ENCODE data around the gene GPAT2.
"Not testable (repeated sequence)": the region's sequence is repeated elsewhere in the genome, so short reads cannot be mapped to it uniquely, and the experiment has no call there.

GPAT2 gene

DNA sequence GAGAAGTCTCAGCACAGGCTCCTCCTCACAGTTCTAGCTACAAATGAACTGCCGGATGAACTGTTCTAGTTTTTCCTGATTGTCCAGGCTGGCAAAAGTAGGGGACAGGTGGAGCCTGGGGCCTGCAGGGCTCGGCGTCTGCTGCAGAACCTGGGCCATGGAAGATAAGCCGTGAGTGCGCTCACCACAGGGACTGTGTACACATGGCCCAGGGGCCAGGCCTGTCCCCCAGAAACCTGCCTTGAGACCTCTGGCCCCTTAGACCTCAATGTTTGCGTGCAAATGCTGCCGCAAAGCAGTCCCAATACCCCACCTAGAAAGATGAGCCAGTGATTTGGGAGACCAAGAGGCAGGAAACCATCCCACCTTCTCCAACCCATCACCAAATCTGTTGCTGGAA is 12.6 kb downstream of the GPAT2 start:
- DNase-seq, result not testable (repeated sequence)

DNA sequence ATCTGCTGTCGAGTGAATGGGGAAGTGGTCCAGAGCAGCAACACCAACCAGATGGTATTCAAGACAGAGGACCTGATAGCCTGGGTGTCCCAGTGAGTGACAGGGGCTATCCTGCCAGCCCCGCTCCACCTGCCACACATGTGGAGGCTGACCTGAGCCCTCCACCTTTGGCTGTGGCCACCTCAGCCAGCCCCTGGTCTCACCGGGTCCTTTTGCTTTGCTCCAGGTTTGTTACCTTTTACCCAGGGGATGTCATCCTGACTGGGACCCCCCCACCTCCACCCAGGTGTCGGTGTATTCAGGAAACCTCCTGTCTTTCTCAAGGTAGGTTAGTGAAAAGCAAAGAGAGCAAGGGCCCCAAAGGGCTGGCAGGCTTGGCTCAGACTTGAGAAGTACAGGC is 13.6 kb downstream of the GPAT2 start:
- not testable (repeated sequence) for DNase-seq

DNA sequence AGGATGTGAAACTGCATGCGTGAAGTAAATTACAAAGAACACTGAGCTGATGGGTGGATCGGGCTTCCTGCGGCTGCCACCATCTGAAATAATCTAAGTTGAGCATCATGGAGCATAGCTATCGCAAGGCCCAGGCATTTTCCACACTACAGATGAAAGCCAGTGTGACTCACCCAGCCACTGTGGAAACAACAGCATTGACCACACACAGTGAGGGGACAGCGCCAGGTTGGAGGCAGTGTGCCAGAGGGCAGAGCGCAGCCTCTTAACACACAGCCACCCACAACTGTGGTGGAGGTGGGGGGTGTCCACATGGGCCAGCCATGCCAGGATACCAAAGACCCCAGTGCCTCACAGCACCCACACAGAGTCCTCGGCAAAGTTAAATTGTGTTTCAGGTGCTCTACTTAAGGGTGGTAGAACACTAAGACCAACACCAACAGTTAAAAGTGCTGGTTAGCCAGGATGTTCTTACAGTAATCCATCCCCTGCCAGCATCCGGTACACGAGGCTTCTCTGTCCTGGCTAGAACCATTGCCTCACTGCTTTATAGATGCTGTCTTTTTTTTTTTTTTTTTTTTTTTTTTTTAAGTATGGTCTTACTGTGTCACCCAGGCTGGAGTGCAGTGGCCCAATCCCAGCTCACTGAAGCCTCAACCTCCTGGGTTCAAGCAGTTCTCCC is 14.7 kb downstream of the GPAT2 start:
- DNase-seq, result not testable (repeated sequence)

DNA sequence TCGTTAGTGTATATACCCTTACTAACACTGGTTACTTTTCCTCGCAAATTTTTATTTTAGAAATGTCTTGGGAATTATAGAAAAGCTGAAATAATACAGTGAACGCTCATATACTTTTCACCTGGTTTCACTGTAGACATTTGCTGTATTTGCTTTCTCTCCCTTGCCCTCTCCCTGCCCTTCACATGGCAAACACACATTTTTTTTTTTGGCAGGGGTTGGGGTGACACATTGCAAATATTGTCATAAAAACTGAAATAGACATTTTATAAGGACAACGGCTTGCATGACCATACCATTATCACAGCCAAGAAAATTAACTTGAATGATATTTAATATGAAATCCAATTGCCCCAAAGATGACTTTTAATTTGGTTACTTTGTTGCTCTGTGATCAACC is 18.4 kb downstream of the GPAT2 start:
- not testable (repeated sequence) for DNase-seq

DNA sequence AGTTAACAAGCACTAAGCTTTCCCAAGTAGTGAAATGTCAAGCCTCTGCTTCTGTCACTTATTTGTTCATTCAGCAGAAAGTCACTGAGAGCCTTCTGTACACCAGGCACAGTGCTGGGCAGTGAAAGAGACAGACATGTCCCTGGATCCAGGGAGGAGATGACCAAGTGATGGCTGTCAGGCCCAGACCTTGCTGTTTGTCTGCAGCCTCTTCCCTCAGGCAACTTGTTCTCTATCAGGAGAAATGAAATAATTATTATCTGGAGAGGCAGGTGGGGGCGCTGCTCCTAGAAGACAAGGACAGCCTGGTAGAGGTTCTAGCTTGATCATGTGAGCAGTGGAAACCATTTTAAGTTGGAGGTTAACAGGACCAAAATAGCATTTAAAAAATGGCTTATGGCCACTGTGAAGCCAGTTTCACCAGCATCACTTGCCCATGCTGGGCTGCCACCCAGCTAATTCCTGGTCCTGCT is 21.9 kb downstream of the GPAT2 start:
- DNase-seq, result not testable (repeated sequence)

DNA sequence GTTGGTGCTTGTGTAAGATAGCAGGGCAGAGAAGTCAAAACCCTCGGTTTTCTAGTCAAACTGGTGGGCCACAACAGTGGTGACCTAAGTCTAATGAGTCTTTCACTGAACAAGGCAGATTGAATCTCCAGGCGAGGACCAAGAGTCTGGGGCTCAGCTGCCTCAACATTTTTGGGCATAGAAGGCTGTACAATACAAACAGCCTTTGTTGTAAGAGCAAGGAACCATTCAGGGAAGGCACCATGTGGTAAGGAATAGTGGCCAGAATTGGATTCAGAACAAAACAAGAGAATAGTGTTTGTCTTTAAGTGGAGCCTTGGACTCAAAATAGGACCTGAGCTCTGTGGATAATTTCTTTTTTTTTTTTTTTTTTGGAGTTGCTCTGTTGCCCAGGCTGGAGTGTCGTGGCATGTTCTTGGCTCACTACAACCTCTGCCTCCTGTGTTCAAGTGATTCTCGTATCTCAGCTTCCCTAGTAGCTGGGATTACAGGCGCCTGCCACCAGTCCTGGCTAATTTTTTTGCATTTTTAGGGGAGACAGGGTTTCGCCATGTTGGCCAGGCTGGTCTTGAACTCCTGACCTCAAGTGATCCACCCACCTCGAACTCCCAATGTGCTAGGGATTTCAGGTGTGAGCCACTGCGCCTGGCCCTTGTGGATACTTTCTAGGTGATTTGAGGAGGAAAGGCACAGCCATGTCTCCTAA is 22.5 kb downstream of the GPAT2 start:
- DNase-seq, result not testable (repeated sequence)

DNA sequence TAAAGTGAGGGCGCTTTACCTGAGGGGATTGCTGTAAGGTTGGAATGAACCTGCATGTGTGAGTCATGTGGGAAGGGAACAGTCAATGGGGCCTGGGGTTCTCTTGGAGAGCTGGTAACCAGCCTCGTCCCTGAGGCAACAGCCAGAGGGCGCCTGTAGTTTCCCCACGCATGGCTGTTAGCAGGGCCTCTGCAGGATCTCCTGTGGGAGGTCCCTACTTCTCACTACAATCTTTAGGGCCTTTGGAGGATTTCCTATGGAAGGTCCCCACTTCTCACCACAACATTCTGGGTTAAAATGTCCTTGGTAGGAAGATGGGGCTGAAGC is 23.6 kb downstream of the GPAT2 start:
- not testable (repeated sequence) for DNase-seq

DNA sequence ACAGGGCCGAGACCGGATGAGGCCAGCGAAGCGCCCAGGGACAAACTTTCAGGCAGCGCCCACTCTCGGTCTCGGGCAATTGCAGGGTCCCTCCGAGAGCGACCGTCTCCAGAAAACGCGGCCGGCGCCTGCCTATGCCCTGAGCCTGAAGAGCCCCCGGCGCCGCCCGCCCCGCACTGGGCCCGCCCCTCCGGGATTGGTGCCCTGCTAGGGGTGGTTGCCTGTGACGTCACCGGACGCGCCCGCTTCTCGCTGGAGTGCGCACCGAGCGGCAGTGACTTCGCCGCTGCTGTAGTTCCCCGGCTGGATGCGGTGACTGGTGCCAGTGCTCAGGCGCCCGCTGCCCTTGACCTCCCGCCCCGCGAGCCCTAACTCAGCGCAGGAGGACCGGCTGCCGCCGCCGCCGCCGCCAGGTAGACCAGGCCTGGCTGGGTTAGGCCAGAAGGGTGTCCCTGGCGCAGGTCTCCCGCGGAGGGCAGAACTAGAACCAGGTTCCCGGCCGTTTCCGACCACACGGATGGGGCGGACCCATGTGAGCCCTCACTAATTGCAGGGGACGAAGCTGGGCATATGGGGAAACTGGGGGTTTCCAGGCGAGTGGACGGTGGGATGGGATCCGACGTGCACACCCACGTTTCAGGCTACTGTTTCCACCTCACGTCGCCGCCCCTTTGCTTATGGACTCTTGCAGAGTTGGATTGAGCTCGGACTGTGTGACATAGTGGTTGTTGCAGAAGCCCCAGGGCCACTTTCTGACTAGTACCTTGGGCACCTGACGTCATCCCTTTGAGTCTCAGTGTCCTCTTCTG is 24.2 kb downstream of the GPAT2 start:
- DNase-seq, result not testable (repeated sequence)

DNA sequence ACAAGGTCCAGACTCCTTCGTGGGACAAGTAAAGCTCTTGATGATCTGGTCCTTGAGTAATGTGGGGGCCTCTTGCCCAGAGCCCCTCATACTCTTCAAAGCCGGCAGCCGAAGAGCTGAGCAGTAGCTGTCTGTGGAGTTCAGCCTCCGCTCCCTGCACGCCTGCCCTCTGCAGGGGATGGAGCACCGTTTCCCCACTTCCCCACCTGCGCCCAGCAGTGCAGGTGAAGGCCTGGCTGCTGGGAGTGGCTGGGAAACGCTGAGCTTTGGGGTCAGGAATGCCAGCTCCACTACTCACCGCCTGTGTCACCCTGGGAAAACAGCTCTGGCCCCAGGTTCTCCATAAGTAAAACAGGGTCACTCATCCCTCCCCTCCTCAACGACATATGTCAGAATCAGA is 24.9 kb downstream of the GPAT2 start:
- DNase-seq, result not testable (repeated sequence)

DNA sequence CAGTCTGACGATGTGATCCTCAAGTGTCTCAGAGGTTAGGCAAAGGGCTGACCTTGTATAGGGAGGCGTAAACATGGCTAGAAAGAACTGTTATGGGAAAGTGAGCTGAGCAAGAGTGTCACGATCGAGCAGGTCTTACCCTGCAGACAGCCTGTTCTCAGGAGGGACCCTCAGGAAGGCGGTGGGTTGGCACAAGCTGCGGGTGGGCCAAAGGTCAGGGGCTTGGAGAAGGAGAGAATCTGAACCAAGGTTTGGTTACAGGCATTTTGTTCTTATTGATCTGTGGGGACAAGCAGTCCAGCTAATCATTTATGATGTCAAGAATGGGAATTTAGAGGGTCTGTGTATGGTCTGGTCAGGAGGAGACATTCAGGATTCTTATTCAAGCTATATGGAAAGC is 26.7 kb downstream of the GPAT2 start:
- DNase-seq, result not testable (repeated sequence)

DNA sequence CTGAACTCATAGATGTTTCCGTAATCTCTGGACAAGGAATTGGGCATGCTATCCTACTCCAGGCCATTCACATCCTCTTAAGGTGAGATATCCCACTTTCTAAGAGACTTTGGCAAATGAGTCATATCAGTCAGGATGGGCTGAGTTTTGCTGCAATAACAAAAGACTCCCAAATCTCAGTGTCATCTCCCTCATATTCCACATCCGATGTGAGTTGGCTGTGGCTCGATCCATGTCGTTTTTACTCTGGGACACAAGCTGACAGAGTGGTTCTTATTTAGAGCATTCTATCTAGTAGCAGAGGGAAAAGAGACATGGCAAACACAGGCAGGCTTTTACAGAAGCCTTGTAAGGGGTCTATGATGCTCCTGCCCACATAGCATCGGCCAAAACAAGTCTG is 28.5 kb downstream of the GPAT2 start:
- DNase-seq, result not testable (repeated sequence)

DNA sequence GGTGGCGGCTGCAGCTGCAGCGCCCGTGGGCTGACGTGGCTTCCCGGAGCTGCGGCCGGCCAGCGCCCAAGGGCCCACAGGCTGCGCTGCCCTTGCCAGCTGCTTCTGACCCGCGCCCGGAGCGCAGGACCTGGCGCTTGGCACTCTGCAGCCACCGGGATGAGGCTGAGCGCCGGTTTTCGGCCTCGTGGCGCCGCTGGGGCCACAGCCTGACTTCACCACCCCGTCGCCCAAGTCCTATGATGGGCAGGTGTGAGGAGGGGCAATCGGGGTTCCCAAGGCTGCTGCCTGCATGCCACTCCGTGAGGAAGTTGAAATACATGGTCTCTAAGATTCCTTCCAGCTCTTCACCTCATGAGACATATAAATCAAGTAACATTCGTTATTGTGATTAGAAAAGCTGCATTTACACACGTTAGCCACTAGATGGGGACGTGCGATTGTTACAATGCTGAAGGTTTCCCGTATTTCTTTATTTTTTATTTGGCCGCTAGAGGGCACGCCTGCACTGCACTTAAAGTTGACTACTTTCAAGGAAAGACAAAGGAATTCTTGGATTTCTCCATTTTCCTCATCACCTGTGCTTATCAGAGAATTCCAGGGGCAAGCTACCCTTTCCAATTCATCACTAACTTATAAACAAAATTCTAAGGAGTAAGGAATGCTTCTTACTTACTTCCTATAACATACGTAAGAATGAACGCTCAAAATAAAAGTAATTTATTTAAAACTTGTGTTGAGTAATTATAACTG is 42.0 kb downstream of the GPAT2 start:
- not testable (repeated sequence) for DNase-seq

DNA sequence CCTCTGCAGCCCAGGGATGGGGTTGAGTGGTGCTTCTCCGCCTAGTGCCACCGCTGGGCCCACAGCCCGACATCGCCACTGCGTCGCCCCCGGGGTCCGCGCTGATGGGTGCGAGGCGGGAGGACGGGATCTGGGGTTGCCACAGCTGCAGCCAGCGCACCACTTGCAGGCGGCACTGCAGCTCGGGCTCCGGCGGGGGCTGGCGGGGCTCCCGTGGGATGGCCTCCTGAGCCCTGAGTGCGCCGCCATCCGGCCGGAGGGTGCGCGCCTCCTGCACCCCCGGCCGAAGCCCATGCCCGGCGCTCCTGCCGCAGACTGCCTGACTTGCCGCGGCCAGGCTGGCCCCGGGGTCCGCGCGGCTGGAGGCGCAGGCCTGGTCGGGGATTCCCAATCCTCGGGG is 42.6 kb downstream of the GPAT2 start:
- DNase-seq, result not testable (repeated sequence)

DNA sequence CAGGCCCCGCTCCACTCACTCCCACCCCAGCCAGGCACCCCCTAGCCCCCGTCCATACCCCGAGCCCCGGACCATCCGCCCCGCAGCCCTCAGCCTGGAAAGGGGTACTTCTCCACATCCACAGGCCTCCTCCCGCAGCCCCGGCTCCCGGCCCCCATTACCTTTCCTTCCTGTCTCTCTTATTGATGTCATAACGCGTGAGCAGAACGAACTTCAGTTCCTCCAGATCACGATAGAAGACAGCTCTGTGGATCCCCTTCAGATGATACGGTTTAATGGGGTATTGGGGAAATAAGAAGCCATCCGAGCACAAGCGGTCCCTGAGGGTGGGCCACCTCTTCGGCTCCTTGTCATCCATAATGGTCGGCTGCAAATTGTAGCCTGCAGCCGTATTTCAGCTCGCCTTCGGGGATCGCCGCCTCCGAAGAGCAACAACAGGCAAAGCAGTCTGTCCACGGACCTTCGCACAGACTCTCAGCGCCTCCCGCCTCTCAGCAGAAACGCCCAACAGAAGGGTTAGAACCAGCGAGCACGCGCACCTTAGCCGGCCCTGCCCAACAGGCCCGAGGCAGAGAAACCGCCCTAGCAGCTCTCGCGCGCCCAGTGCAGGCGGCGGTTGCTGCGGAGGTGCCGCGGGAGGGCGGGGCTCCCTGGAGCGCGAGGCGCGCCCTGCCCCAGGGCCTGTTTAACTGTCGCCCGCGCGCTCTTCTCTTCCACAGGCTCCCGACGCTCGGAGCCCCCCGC is 43.2 kb downstream of the GPAT2 start, which contains the start of gene ANKRD36C:
Gene ANKRD36C, minus strand, starts transcription at position 474 of the 744 bp plus-strand sequence. Its CDS starts 116 bp downstream, at position 358.
- DNase-seq, result not testable (repeated sequence)

DNA sequence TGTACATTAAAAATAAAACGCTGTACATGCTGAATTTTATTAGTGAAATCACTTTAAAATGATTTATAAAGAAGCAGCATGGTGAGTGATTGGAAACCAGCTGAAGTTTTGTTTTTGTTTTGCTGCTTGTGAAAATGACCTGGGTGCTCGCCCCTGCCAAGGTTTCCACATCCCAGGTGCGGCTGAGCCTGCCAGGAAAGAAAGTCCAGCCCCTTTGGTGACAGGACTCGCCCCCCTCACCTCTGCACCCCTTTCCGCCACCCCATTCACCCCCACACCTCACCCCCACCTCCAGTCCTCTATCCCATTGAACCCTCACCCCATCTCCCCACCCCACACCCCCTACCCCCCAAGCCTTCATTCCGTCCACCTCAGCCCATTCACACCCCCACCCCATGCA is 43.8 kb downstream of the GPAT2 start:
- DNase-seq, result not testable (repeated sequence)

All from GDM1 (cell line).